ENCODE data around the gene HMG20B.
A peak's percentile ranks its signal among the peaks of the same experiment; 100 is the strongest.

HMG20B gene

DNA sequence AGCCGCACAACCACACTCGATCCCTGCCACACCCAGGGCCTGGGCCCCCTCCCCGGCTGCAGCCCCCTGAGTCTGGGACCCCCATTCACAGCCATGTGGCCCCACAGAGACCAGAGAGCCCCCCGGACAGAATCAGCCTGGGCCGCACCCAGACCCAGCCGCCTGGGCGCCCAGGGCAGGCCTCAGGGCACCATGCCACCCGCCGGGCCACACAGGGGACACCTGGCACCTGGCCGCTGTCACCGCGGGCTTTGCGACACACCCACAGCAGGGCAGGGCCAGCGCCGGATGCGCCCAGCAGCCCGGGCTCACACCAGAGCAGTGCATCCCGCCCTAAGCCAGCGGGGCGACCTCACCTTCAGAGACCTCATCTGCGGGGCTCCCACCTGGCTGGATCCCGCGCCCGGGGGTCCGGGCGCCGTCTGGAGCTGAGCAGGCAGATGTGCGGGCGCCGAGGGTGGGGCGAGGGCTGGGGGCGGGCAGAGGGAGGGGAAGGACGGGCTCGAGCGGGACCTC lies 33.5 kb downstream of the HMG20B start:
- TF ChIP-seq POLR2AphosphoS5 (IDR thresholded peaks at IDR 0.05; ENCODE audit: low read depth, low read length) (no peak), TAF1 (IDR thresholded peaks at IDR 0.05; ENCODE audit: borderline replicate concordance, low read depth, low read length) (no peak), POLR2A (IDR thresholded peaks at IDR 0.05; ENCODE audit: low read depth, low read length) (no peak)
- DNase-seq (ENCODE audit: insufficient read length) = no peak
- no peak for FAIRE-seq

DNA sequence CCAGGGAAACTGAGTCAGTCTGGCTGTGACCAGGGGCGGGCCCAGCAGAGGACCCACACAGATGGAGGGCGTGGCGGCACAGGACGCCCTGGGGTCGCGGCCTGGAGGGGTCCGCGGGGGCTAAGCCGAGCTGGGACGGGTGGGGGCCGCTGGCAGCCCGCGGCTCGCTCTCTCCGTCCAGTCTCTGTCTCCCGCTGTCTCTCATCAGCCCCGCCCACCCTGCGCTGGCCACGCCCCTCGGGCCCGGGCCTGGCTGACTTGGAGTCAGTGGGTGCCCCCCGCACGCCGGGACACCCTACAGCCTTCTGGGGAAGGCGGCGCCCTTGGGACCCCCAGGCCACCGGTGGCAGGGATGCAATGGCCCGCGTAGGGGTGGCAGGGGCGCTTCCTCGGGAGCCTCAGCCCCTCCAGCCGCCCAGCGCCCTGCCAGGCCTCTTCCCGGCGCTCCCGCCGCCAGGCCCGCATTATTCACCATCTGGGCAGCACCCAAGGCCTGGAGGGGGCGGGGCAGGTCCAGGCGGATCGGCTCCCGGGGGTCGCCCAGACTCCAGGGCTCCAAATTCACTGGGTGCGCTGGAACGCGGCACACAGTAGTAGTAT lies 34.0 kb downstream of the HMG20B start, which contains the start of gene TBXA2R:
Gene TBXA2R (minus strand): TSS at position 186 of the 600 bp plus-strand sequence. CDS start 6,241 bp downstream, outside the sequence.
- FAIRE-seq (no peak), DNase-seq (ENCODE audit: insufficient read length) (peak; percentile 65)
- TF ChIP-seq POLR2AphosphoS5 (IDR thresholded peaks at IDR 0.05; ENCODE audit: low read depth, low read length) = no peak
- no peak for TF ChIP-seq POLR2A (IDR thresholded peaks at IDR 0.05; ENCODE audit: low read depth, low read length)
- TF ChIP-seq TAF1 (IDR thresholded peaks at IDR 0.05; ENCODE audit: borderline replicate concordance, low read depth, low read length) = no peak

DNA sequence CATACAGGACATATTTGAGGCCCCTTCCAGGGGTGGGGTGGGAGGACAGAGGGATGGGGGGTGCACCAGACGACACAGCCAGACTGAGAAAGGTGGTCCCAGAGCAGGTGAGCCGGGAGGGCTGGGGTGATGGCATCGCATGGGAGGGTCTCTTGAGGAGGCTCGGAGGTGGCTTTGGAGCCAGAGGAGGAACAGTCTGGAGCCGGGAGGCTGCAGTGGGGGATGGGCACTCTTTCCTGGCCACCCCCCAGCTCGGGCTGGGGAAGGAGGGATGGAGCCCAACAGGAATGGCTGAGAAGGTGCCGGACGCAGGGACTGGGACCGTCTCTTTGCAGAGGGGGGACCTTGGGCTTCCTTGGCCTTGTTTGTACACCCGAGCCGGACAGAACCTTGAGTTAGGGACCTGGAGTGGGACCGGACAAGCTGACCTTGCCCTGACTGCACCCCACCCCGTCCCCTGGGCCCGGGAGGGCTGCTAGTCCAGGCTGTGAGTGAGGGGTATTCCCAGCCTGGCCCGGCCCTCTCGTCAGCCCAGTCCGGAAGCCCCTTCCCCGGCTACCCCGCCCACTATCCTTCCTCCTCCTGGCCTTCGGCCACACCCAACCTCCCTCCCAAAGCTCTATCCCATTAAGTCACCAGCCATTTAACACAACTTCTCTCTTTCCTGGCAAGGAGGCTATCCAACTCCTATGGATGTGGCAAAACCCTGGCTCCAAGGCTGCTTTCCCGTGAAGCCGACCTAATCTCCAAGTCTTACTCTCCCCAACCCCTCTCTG lies 34.7 kb downstream of the HMG20B start:
- no peak for DNase-seq (ENCODE audit: insufficient read length)

DNA sequence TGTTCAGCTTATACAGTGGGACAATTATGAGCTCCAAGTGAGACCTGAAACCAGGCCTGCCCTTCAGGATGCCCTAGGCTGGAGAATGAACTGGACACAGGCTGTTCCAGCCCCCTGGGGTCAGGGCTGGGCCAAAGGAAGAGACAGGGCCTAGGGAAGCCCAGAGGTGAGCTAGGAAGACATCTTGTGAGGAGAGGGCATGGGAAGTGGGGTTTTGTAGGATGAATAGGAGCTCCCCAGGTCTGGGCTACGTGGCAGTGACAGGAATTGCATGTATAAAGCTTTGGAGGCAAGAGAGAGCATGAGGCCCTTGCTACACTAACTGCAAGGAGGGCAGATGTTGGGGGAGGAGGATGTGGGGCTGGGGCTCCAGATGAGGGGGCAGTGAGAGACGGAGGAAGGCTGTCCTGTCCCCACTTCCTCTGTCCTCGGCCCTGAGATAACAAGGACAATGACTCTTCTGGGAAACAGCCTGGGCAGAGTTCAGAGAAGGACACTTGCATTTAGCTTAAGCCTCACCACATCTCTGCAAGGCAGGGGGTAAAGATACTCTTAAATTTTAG lies 35.4 kb downstream of the HMG20B start:
- no peak for FAIRE-seq
- no peak for TF ChIP-seq POLR2A (IDR thresholded peaks at IDR 0.05; ENCODE audit: low read depth, low read length)
- TF ChIP-seq TAF1 (IDR thresholded peaks at IDR 0.05; ENCODE audit: borderline replicate concordance, low read depth, low read length) = no peak
- TF ChIP-seq POLR2AphosphoS5 (IDR thresholded peaks at IDR 0.05; ENCODE audit: low read depth, low read length) = no peak

More for the DNA sequence above, 34.7 kb downstream of the HMG20B start:
- no peak for FAIRE-seq
- TF ChIP-seq POLR2AphosphoS5 (IDR thresholded peaks at IDR 0.05; ENCODE audit: low read depth, low read length) = no peak
- TF ChIP-seq POLR2A (IDR thresholded peaks at IDR 0.05; ENCODE audit: low read depth, low read length) = no peak
- TF ChIP-seq TAF1 (IDR thresholded peaks at IDR 0.05; ENCODE audit: borderline replicate concordance, low read depth, low read length) = no peak

DNA sequence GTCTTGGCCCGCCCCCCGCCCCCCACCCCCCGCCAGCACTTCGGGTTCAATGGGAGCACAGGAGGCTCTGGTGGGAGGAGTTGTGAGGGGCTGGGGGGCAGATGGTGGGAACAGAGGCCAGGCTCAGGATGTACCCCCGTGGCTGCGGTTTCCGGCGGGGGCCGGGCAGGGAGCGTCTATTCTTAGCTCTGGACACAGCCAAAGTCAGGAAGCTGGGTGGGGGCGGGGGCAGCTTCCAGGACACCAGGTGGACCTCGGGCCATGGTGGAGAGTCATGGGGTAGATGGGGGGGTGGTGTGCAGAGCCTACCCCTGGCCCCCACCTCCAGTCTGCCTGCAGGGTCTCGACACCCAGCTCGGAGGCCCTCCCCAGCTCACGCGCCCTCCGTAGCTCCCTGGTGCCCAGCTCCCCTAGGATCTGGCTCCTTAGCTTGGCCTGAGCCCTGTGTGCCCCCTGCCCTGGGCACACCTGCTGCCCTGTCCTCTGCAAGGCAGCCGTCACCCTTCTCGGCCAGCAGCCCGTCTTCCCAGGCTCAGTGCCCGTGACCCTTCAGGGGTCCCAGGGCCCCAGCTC lies 36.1 kb downstream of the HMG20B start:
- TF ChIP-seq TAF1 (IDR thresholded peaks at IDR 0.05; ENCODE audit: borderline replicate concordance, low read depth, low read length) (no peak), POLR2AphosphoS5 (IDR thresholded peaks at IDR 0.05; ENCODE audit: low read depth, low read length) (no peak), POLR2A (IDR thresholded peaks at IDR 0.05; ENCODE audit: low read depth, low read length) (no peak)
- FAIRE-seq = no peak
- no peak for DNase-seq (ENCODE audit: insufficient read length)

More for the DNA sequence above, 35.4 kb downstream of the HMG20B start:
- no peak for DNase-seq (ENCODE audit: insufficient read length)

DNA sequence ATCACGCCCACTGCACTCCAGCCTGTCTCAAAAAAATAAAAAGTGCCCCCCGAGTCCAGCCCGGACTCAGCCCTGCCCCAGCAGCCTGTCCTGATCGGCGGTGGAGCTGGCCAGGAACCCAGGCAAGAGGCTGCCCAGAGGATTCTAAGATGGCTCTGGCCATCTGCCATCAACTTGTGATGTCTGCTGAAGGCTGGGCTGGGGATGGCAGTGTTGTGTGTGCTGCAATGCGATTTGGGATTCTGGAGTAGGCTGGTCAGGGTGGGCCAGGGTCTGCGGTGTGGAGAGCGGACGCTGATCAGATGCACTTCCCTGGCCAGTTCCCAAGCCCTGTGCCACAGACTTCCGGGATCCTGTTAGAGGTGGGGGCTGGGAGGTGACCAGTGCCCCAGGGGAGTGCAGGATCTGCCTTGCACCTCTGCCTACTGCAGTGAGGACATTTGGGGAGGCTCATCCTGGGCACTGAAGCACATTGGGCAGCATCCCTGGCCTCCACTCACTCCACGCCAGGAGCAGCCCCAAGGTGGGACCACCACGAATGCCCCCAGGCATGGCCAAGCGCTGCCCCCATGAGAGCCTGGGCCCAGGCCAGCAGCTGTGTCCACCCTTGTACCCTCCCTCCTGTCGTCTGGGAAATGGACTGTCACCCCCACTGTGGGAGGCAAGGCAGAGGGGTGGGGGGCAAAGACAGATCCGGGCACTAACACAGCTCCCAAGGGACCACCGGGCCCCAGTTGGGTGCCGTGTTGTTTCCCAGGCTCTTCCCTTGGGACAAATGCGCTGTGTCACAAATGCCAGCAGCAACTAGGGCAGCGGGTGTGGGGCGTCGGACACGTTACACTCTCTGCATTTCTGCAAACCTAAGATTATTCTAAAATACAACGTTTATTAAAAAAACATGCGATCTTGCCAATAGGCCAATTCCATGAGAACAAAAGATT lies 37.3 kb downstream of the HMG20B start:
- no peak for FAIRE-seq
- no peak for DNase-seq (ENCODE audit: insufficient read length)
- TF ChIP-seq POLR2AphosphoS5 (IDR thresholded peaks at IDR 0.05; ENCODE audit: low read depth, low read length) (peak; percentile 42), POLR2A (IDR thresholded peaks at IDR 0.05; ENCODE audit: low read depth, low read length) (no peak), TAF1 (IDR thresholded peaks at IDR 0.05; ENCODE audit: borderline replicate concordance, low read depth, low read length) (no peak)

DNA sequence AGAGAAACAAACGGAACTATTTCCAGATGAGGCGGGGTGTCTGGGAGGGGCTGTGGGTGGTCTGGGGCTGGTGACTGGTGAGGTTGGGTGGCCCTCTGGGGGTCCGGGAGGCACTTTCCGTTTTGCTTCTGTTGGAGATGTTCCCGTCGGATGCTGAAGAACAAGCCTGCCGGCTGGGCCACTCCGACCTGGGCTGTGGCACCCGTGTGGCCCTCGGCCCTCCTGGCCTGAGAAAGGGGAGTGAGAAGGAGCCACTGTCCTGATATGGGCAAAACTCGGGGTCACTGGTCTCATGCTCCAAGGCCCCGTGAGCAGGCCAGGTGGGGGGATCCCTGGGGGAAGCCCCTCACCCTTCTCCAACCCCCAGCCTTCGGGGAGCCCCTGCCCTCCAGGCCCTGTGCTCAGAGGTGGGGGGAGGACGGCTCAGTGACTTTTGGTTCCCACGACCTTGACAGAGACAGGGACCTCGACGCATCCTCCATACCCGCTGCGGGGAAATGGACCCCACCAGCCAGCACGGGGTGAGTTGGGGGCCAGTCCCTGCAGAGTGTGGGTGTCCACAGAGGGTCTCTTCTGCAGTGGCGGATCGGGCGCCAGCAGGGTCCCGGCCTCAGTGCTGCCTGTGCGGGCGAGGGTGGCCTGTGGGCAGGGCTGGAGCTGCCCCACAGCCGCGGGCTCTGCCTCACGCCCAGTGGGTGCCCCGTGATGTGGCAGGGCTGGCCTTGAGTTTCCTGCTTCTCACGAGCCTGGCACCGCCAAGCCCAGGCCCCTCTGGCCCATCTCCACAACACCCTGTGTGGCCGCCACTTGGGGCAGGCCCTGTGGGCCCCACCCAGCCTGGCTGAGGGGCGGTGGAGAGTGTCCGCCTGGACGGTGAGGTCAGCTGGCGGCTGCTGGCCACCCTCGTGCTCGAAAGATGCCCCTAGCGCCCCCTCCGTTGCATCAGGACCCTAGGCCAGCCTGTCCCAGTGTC lies 38.3 kb downstream of the HMG20B start:
- DNase-seq (ENCODE audit: insufficient read length) (no peak), FAIRE-seq (no peak)
- no peak for TF ChIP-seq TAF1 (IDR thresholded peaks at IDR 0.05; ENCODE audit: borderline replicate concordance, low read depth, low read length)

DNA sequence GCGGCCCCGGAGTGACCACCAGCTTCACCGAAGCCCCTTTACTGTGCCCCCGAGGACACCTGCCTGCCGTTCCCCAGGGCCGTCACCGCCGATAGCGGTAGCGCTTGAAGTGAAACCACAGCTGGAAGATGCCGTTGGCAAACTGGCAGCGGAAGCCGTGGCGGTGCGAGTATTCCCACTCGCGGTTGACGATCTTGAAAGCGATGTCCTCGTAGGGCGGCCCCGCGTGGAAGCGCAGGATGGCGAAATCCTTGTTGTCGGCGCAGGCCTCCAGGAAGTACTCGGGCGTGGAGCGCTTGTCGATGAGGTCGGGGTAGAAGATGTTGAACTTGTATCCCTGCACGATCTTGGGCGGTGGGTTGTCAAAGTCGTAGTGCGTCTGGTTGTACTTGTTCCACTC lies 39.1 kb downstream of the HMG20B start:
- no peak for DNase-seq (ENCODE audit: insufficient read length)
- no peak for FAIRE-seq
- TF ChIP-seq TAF1 (IDR thresholded peaks at IDR 0.05; ENCODE audit: borderline replicate concordance, low read depth, low read length) = no peak
- no peak for TF ChIP-seq POLR2A (IDR thresholded peaks at IDR 0.05; ENCODE audit: low read depth, low read length)
- TF ChIP-seq POLR2AphosphoS5 (IDR thresholded peaks at IDR 0.05; ENCODE audit: low read depth, low read length) = no peak

DNA sequence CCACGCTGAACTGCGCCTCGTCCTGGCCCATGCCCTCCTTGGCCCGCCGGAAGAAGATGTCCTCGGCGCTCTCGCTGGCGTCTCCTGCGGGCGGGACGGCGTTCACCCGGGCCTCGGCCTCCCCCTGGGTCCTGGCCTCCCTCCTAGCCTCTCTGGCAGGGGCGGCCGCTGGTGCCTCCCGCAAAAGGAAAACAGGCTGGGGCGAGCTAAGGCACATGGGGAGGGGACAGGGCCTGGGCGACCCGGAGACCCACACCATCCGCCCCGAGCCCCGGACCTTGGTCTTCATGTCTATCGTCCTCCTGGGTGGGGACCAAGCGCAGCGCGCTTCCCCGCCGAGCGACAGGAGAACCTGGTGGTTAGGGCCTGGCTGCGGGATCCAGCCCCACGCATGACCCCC lies 39.6 kb downstream of the HMG20B start:
- FAIRE-seq (no peak), DNase-seq (ENCODE audit: insufficient read length) (no peak)
- TF ChIP-seq TAF1 (IDR thresholded peaks at IDR 0.05; ENCODE audit: borderline replicate concordance, low read depth, low read length) = no peak
- TF ChIP-seq POLR2AphosphoS5 (IDR thresholded peaks at IDR 0.05; ENCODE audit: low read depth, low read length) = no peak
- TF ChIP-seq POLR2A (IDR thresholded peaks at IDR 0.05; ENCODE audit: low read depth, low read length) = no peak
